ENCODE results near the gene SNRPA. TPM values are rescaled to one million over a fixed set of nuclear protein-coding genes. Genes with fewer than 3 reads are reported as not detected.
"Not testable (repeated sequence)": the region's sequence is repeated elsewhere in the genome, so short reads cannot be mapped to it uniquely, and the experiment has no call there.

The SNRPA gene
- total RNA-seq, 1 experiment from 2014 or later = 160 TPM

DNA sequence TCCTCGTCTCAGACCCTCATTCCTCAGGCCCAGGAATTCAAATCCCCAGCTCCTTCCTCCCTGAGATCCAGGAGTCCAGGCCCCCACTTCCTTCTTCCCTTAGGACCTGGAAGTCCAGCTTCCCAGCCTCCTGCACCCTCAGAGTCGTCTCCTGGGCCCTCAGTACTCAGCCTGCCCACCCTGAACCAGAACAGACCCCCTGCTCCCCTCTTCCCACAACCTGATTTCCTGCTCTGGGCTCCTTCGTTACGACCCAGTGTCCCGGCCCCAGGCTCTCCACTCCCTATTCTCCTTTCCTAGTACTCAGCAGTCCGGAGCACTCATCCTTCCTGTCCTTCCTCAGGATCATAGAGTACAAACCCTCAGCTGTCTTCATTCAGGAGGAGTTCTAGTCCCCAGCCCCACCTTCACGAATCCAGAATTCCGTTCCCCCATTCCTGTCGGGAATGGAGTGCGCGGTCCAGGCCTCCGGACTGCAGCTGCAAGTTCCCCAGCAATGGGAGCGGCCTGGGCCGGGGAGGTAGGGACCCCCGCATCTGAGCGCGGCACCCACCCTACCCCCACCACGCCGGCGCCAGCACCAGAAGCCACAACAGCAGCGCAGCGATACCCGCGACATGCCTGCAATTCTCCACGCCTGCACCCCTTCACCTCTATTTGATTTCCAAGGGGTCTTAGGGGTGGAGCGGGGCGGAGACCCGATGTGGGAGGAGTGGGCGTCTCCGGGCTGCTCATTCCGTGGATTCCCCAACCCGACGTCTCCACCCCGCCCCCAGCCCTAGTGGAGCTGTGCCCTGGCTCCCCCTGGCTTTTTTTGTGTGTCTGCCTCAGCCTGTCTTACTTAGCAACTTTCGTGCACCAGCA is 60.7 kb downstream of the SNRPA start:
- no TSS peak for BruUV-seq (replicated peaks)
- Mint-ChIP-seq H3K27ac (ENCODE audit: low read depth, unreplicated experiment) (peak overlapping the region; percentile 76), H3K4me1 (ENCODE audit: insufficient read depth, unreplicated experiment) (peaks cover 32% of the 10 kb centered on the region), H3K4me3 (ENCODE audit: unreplicated experiment) (peak overlapping the region; percentile 77), H3K9me3 (ENCODE audit: unreplicated experiment) (no peaks in the 10 kb centered on the region), H3K36me3 (ENCODE audit: insufficient read depth, unreplicated experiment) (peaks cover 11% of the 10 kb centered on the region), H3K27me3 (ENCODE audit: insufficient read depth, unreplicated experiment) (peaks cover 33% of the 10 kb centered on the region)
- CTCF ChIA-PET = interaction anchor here (0.6 to 0.7 kb wide), 2 partner anchors 13 to 206 kb away, joined by 3 read pairs; no protein-coding TSS in a partner anchor
- intact Hi-C loops (cut with micrococcal nuclease) = no loop called here
- no peak for DNase-seq (ENCODE audit: unreplicated experiment)
- TF ChIP-seq CTCF (IDR thresholded peaks at IDR 0.05; ENCODE audit: unreplicated experiment) = no peak
- POLR2A ChIA-PET = interaction anchor here (0.7 kb wide), 1 partner anchor 95 kb away, joined by 3 read pairs; the partner anchor contains the start of genes COQ8B and ITPKC

- BruUV-seq (replicated peaks); DNase-seq (ENCODE audit: unreplicated experiment); intact Hi-C loops (cut with micrococcal nuclease); H3K9me3 Mint-ChIP-seq (ENCODE audit: unreplicated experiment): not testable (repeated sequence)
- Mint-ChIP-seq H3K4me3 (ENCODE audit: unreplicated experiment) (peak overlapping the region; percentile 40), H3K27ac (ENCODE audit: low read depth, unreplicated experiment) (peak overlapping the region; percentile 29), H3K27me3 (ENCODE audit: insufficient read depth, unreplicated experiment) (peaks cover 33% of the 10 kb centered on the region), H3K36me3 (ENCODE audit: insufficient read depth, unreplicated experiment) (peaks cover 11% of the 10 kb centered on the region), H3K4me1 (ENCODE audit: insufficient read depth, unreplicated experiment) (peaks cover 26% of the 10 kb centered on the region)
- ChIA-PET CTCF (interaction anchor here (0.7 kb wide), 1 partner anchor 12 kb away, joined by 3 read pairs; no protein-coding TSS in a partner anchor), POLR2A (interaction anchor here (0.6 kb wide), 1 partner anchor 758 kb away, joined by 5 read pairs; no protein-coding TSS in a partner anchor)
Observed at GRCh38 chr19:40812571-40812970, 61.6 kb downstream of the SNRPA start.

DNA sequence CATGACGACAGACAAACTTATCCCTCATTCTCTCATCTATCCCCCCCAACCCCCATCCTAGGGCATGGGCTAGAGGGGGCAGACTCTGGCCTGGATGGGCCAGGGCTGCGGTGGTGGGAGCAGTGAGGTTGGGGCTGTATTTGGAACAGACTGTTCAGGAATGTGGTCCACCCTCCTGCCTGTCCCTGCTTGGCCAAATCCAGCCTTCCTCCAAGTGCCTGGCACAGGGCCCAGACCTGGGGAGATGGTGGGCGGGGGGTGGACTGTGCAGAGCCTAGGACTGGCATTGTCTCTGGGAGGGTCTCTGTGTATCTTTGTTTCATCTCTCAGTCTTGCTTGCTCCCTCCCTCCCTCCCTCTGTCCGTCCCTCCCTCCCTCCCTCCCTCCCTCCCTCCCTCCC is 62.2 kb downstream of the SNRPA start:
- ChIA-PET CTCF (no interaction called here), POLR2A (no interaction called here)
- no peak for TF ChIP-seq CTCF (IDR thresholded peaks at IDR 0.05; ENCODE audit: unreplicated experiment)
- Mint-ChIP-seq H3K27ac (ENCODE audit: low read depth, unreplicated experiment) (peak overlapping the region; percentile 29), H3K36me3 (ENCODE audit: insufficient read depth, unreplicated experiment) (peaks cover 11% of the 10 kb centered on the region), H3K9me3 (ENCODE audit: unreplicated experiment) (no peaks in the 10 kb centered on the region), H3K4me3 (ENCODE audit: unreplicated experiment) (no peak overlapping the region), H3K27me3 (ENCODE audit: insufficient read depth, unreplicated experiment) (peaks cover 33% of the 10 kb centered on the region), H3K4me1 (ENCODE audit: insufficient read depth, unreplicated experiment) (peaks cover 29% of the 10 kb centered on the region)
- BruUV-seq (replicated peaks) = no TSS peak
- intact Hi-C loops (cut with micrococcal nuclease) = no loop called here
- no peak for DNase-seq (ENCODE audit: unreplicated experiment)

Other genes with a start within 250 kb of the SNRPA start
- gene SHKBP1, start 174.3 kb upstream of the SNRPA start, total RNA-seq (2022) = 41.5 and 44.0 TPM in 2 replicates
- gene LTBP4, start 149.8 kb upstream of the SNRPA start, total RNA-seq (2022) = 76.4 and 103 TPM in 2 replicates
- gene NUMBL, start 60.6 kb upstream of the SNRPA start, total RNA-seq (2022) = 18.4 and 21.1 TPM in 2 replicates
- 41.7 and 46.7 TPM in 2 replicates for gene COQ8B, start 34.3 kb upstream of the SNRPA start, total RNA-seq (2022)
- 27.1 and 33.2 TPM in 2 replicates for gene ITPKC, start 34.1 kb upstream of the SNRPA start, total RNA-seq (2022)
- 19.3 and 21.2 TPM in 2 replicates for gene ACTMAP, start 726 bp upstream of the SNRPA start, total RNA-seq (2022)
- 0.70 TPM in 1 of 2 replicates, not detected in the other for gene MIA, start 24.3 kb downstream of the SNRPA start, total RNA-seq (2022)
- 10.1 and 13.2 TPM in 2 replicates for gene RAB4B, start 27.0 kb downstream of the SNRPA start, total RNA-seq (2022)
- gene EGLN2, start 48.0 kb downstream of the SNRPA start, total RNA-seq (2022) = 55.6 and 62.7 TPM in 2 replicates
- gene CYP2A6, start 99.2 kb downstream of the SNRPA start, total RNA-seq (2022) = not detected in 2 replicates
- not detected in 2 replicates for gene CYP2A7, start 131.0 kb downstream of the SNRPA start, total RNA-seq (2022)
- not detected in 2 replicates for gene CYP2B6, start 240.1 kb downstream of the SNRPA start, total RNA-seq (2022)

Measured in MCF 10A (cell line).